ENCODE results near the gene INO80E. TPM values are rescaled to one million over a fixed set of nuclear protein-coding genes. Genes with fewer than 3 reads are reported as not detected.

INO80E gene
- total RNA-seq, 1 experiment from 2014 or later = 89.8 TPM

DNA sequence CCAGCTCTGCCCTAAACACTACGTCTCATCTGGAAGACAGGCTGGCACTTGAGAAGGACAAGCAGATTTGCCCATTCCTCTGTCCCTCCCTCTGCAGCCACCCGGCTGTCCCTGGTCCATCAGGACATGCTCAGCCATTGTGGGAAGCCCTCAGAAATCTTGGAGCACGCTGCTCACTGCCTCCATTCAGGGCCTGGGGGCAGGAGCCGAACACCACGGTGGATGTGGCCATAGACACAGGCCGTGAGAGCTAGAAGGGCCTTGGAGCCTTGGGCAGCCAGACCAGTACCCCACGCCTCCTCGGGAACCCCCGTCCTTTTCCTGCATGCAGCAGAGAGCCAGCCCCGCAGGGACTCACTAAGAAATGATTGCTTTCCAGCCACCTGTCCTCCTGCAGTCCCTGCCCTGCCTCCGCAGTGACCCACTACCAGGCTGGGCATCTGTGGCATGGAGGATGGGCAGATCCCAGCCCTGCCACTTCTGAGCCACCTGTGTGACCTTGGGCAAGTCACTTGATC is 11.4 kb downstream of the INO80E start:
- H3K9me3 ChIP-seq (ENCODE audit: control insufficient read depth in 1 of 2, insufficient read depth in 1 of 2, low read depth in 1 of 2, low read length in 2 of 2) = no peaks in the 10 kb centered on the region
- intact Hi-C loops (cut with micrococcal nuclease) = no loop called here
- CTCF ChIA-PET = no interaction called here
- H3K4me2 ChIP-seq (ENCODE audit: low read length) = no peak overlapping the region
- no peak overlapping the region for H2AFZ ChIP-seq (ENCODE audit: low read depth, low read length, poor library complexity, severe bottlenecking)
- peaks cover 0 to 4% of the 10 kb centered on the region in 2 experiments; a peak in 2 of 4 replicates for H3K36me3 ChIP-seq (ENCODE audit: control insufficient read depth in 1 of 2, insufficient read depth in 2 of 2, low read length in 2 of 2)
- no peak for TF ChIP-seq SIN3A (IDR thresholded peaks at IDR 0.05; ENCODE audit: low read depth)
- no peak for TF ChIP-seq SRF (IDR thresholded peaks at IDR 0.05; ENCODE audit: low read depth)
- no peak for TF ChIP-seq POLR2AphosphoS5 (IDR thresholded peaks at IDR 0.05; ENCODE audit: low read depth, low read length)
- TF ChIP-seq ELF1 (IDR thresholded peaks at IDR 0.05; ENCODE audit: borderline replicate concordance, low read depth) = no peak
- RAD21 ChIA-PET (ENCODE audit: low non-redundant PET in 1 of 2, low total read pairs in 2 of 2, uncharacterized antibody in 2 of 2, unreplicated experiment in 2 of 2) = no interaction called here
- H3K27ac ChIP-seq (ENCODE audit: low read depth, low read length) = no peak overlapping the region
- POLR2A ChIA-PET = no interaction called here
- no peaks in the 10 kb centered on the region for H3K27me3 ChIP-seq (ENCODE audit: insufficient read depth, low read length)
- DNase-seq (ENCODE audit: low read depth, low spot score) (no peak), ATAC-seq (no peak)
- no peaks in the 10 kb centered on the region for H3K9me2 ChIP-seq (ENCODE audit: insufficient read depth)
- H4K20me1 ChIP-seq (ENCODE audit: insufficient read depth) = no peaks in the 10 kb centered on the region
- H3K4me1 ChIP-seq (ENCODE audit: control insufficient read depth in 1 of 2, insufficient read depth in 2 of 2, low read length in 2 of 2) = no peaks in the 10 kb centered on the region
- BruUV-seq (replicated peaks) = no TSS peak
- no peaks in the 10 kb centered on the region for H3K79me2 ChIP-seq (ENCODE audit: insufficient read depth, low read length)
- no peak overlapping the region for H3K9ac ChIP-seq (ENCODE audit: low read length)
- H3K4me3 ChIP-seq (replicated peaks in 1 of 2; ENCODE audit: low read depth in 1 of 2, low read length in 2 of 2) = no peak overlapping the region

- Histone ChIP-seq H3K4me1 (ENCODE audit: control insufficient read depth in 1 of 2, insufficient read depth in 2 of 2, low read length in 2 of 2) (no peaks in the 10 kb centered on the region), H3K36me3 (ENCODE audit: control insufficient read depth in 1 of 2, insufficient read depth in 2 of 2, low read length in 2 of 2) (peaks cover 0 to 4% of the 10 kb centered on the region in 2 experiments; a peak in 2 of 4 replicates), H3K9ac (ENCODE audit: low read length) (no peak overlapping the region), H3K27ac (ENCODE audit: low read depth, low read length) (no peak overlapping the region), H3K9me3 (ENCODE audit: control insufficient read depth in 1 of 2, insufficient read depth in 1 of 2, low read depth in 1 of 2, low read length in 2 of 2) (no peaks in the 10 kb centered on the region), H3K79me2 (ENCODE audit: insufficient read depth, low read length) (no peaks in the 10 kb centered on the region), H3K27me3 (ENCODE audit: insufficient read depth, low read length) (no peaks in the 10 kb centered on the region), H4K20me1 (ENCODE audit: insufficient read depth) (no peaks in the 10 kb centered on the region), H3K4me2 (ENCODE audit: low read length) (no peak overlapping the region), H2AFZ (ENCODE audit: low read depth, low read length, poor library complexity, severe bottlenecking) (no peak overlapping the region), H3K4me3 (replicated peaks in 1 of 2; ENCODE audit: low read depth in 1 of 2, low read length in 2 of 2) (no peak overlapping the region), H3K9me2 (ENCODE audit: insufficient read depth) (no peaks in the 10 kb centered on the region)
- ChIA-PET CTCF (no interaction called here), POLR2A (interaction anchor here (0.6 kb wide), 1 partner anchor 13 kb away, joined by 3 read pairs; no protein-coding TSS in a partner anchor), RAD21 (ENCODE audit: low non-redundant PET in 1 of 2, low total read pairs in 2 of 2, uncharacterized antibody in 2 of 2, unreplicated experiment in 2 of 2) (interaction anchor here in 1 of 2 experiments (0.6 kb wide), 1 partner anchor 158 kb away, joined by 3 read pairs; no protein-coding TSS in a partner anchor)
- DNase-seq (ENCODE audit: low read depth, low spot score) (no peak), ATAC-seq (no peak)
- BruUV-seq (replicated peaks) = no TSS peak
- intact Hi-C loops (cut with micrococcal nuclease) = no loop called here
- TF ChIP-seq FOSL1 (IDR thresholded peaks at IDR 0.05; ENCODE audit: low read depth) (no peak), YY1 (IDR thresholded peaks at IDR 0.05; ENCODE audit: extremely low read depth, insufficient replicate concordance, low read depth, low read length) (no peak), RAD21 (IDR thresholded peaks at IDR 0.05; ENCODE audit: low read depth) (no peak), TCF7L2 (IDR thresholded peaks at IDR 0.05; ENCODE audit: borderline replicate concordance, extremely low read depth, insufficient read depth, insufficient read length) (no peak), POLR2A (IDR thresholded peaks at IDR 0.05; ENCODE audit: borderline replicate concordance, extremely low read depth, insufficient read depth, insufficient read length) (no peak), SP1 (IDR thresholded peaks at IDR 0.05; ENCODE audit: low read depth) (no peak), CEBPB (IDR thresholded peaks at IDR 0.05; ENCODE audit: low read depth) (no peak), ATF3 (IDR thresholded peaks at IDR 0.05) (no peak), SIN3A (IDR thresholded peaks at IDR 0.05; ENCODE audit: low read depth) (no peak), MAX (IDR thresholded peaks at IDR 0.05) (no peak), ZNF274 (IDR thresholded peaks at IDR 0.05; ENCODE audit: low read depth, low read length) (no peak)
- TF ChIP-seq, protein P1, sequence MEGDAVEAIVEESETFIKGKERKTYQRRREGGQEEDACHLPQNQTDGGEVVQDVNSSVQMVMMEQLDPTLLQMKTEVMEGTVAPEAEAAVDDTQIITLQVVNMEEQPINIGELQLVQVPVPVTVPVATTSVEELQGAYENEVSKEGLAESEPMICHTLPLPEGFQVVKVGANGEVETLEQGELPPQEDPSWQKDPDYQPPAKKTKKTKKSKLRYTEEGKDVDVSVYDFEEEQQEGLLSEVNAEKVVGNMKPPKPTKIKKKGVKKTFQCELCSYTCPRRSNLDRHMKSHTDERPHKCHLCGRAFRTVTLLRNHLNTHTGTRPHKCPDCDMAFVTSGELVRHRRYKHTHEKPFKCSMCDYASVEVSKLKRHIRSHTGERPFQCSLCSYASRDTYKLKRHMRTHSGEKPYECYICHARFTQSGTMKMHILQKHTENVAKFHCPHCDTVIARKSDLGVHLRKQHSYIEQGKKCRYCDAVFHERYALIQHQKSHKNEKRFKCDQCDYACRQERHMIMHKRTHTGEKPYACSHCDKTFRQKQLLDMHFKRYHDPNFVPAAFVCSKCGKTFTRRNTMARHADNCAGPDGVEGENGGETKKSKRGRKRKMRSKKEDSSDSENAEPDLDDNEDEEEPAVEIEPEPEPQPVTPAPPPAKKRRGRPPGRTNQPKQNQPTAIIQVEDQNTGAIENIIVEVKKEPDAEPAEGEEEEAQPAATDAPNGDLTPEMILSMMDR (IDR thresholded peaks at IDR 0.05 in 2 of 3, conservative IDR thresholded peaks at IDR 0.05 in 1 of 3; ENCODE audit: borderline replicate concordance in 1 of 3, insufficient read depth in 1 of 3, low read depth in 2 of 3, low read length in 2 of 3) = no peak
These were observed 13.2 kb downstream of the INO80E start for GRCh38 chr16:30009085-30009862.

Measured in HCT116 (cell line).